ENCODE measurements around the gene PTGER2.
A peak's percentile ranks its signal among the peaks of the same experiment; 100 is the strongest.

The PTGER2 gene, protein sequence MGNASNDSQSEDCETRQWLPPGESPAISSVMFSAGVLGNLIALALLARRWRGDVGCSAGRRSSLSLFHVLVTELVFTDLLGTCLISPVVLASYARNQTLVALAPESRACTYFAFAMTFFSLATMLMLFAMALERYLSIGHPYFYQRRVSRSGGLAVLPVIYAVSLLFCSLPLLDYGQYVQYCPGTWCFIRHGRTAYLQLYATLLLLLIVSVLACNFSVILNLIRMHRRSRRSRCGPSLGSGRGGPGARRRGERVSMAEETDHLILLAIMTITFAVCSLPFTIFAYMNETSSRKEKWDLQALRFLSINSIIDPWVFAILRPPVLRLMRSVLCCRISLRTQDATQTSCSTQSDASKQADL

DNA sequence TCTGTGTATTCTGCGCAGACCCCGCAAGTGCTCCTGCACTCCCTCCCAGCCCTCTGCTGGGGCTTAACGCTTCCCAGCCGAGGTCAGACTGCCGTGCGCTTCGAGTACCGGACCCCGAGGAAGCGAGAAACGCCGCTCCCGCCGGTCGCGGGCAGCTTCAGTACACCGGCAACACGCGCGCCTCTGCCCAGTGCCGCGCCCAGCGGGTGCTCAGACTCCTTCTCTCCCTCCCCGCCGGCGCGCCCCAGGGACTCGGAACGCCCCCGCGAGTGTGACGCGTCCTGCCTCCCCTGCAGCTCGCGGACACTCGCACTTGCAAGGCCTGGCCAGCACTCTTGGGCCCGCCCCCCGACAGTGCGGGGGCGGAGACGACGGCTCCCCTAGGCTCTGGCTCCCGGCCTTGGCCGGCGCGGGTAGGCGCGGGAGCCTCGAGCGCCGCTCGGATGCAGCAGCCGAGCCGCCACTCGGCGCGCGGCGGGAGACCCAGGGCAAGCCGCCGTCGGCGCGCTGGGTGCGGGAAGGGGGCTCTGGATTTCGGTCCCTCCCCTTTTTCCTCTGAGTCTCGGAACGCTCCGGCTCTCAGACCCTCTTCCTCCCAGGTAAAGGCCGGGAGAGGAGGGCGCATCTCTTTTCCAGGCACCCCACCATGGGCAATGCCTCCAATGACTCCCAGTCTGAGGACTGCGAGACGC lies at the start of gene PTGER2:
TSS of gene PTGER2 (plus strand) at position 410 of the 692 bp plus-strand sequence. CDS start at position 647, 237 bp downstream.
- DNase-seq (ENCODE audit: low read depth), result peak; percentile 73

DNA sequence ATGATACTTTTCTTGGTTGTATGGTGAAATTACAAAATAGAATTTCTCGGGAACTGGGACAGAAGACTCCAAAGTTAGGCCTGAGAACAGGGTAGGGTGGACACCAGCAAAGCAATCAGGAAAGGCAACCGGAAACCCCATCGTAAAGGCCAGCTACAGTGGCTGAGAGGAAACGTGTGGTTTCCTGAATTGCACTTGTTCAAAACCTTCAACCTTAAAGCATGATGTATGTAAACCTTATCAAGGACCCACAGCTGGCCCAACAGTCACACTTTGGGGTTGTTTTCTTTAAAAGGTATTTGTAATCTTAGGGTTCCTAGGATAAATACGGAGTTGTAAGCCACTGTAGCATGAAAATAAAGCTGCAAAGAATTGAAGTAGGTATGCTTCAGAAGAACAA lies 48.9 kb upstream of the PTGER2 start:
- no peak for DNase-seq (ENCODE audit: low read depth)

DNA sequence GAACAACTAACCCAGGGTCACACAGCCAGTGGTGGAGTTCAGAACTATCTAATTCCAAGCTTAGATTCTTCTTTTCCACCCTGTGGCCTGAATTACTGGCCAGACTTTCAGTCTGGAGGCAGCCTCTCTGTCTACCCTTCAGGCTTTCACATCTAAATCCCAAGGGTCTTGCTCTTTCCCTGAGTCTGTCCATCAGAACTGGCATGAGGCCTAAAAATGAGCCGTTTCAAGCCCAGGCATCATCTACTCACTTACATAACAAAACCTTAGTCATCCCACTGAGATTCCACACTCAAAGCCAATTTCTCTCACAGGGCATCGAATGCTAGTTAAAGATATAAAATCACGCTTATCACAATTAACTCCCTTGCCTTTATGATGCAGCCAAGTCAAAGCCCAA lies 47.9 kb upstream of the PTGER2 start:
- no peak for DNase-seq (ENCODE audit: low read depth)

DNA sequence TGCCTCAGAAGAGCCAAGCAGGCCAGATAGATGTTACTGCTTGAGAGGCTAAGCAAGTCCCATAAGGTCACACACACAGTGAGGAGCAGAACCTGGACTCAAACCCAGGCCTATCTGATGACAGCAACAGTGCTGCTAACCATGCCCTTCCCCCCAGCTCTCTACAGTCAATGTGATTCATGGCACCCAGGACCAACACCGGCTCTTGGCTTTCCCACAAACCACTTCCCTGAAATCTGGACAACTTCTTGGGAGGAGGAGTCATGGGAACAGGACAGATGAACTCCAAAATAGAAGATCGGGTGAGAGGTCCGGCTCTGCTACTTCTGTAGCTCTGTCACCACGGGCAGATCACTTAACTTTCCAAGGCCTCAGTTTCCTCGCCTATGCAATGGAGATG lies 47.3 kb upstream of the PTGER2 start:
- no peak for DNase-seq (ENCODE audit: low read depth)

DNA sequence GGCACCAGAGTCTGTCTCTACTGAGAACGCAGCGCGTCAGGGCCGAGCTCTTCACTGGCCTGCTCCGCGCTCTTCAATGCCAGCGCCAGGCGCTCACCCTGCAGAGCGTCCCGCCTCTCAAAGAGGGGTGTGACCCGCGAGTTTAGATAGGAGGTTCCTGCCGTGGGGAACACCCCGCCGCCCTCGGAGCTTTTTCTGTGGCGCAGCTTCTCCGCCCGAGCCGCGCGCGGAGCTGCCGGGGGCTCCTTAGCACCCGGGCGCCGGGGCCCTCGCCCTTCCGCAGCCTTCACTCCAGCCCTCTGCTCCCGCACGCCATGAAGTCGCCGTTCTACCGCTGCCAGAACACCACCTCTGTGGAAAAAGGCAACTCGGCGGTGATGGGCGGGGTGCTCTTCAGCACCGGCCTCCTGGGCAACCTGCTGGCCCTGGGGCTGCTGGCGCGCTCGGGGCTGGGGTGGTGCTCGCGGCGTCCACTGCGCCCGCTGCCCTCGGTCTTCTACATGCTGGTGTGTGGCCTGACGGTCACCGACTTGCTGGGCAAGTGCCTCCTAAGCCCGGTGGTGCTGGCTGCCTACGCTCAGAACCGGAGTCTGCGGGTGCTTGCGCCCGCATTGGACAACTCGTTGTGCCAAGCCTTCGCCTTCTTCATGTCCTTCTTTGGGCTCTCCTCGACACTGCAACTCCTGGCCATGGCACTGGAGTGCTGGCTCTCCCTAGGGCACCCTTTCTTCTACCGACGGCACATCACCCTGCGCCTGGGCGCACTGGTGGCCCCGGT lies 46.4 kb upstream of the PTGER2 start, which contains the start of gene PTGDR:
TSS of gene PTGDR (plus strand) at position 198 of the 778 bp plus-strand sequence. CDS start at position 315, 117 bp downstream.
- peak; percentile 19 for DNase-seq (ENCODE audit: low read depth)

DNA sequence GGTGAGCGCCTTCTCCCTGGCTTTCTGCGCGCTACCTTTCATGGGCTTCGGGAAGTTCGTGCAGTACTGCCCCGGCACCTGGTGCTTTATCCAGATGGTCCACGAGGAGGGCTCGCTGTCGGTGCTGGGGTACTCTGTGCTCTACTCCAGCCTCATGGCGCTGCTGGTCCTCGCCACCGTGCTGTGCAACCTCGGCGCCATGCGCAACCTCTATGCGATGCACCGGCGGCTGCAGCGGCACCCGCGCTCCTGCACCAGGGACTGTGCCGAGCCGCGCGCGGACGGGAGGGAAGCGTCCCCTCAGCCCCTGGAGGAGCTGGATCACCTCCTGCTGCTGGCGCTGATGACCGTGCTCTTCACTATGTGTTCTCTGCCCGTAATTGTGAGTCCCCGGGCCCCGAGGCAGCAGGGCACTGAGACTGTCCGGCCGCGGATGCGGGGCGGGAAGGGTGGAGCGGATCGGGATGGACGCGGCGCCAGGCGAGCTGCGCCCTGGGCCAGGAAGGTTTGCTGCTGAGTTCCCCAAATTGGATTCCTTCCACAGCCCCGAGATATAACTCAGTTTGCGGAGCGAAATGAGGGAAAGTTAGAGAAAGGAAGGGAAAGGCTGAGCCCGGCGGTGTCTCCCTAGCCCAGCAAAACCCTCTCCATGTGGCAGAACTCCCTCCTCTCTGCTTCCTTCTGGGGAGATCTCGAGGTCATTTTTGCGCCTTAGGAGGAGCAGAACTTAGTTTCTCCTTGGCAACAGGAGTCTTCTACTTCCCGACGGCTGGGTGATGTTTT lies 45.6 kb upstream of the PTGER2 start:
- no peak for DNase-seq (ENCODE audit: low read depth)

DNA sequence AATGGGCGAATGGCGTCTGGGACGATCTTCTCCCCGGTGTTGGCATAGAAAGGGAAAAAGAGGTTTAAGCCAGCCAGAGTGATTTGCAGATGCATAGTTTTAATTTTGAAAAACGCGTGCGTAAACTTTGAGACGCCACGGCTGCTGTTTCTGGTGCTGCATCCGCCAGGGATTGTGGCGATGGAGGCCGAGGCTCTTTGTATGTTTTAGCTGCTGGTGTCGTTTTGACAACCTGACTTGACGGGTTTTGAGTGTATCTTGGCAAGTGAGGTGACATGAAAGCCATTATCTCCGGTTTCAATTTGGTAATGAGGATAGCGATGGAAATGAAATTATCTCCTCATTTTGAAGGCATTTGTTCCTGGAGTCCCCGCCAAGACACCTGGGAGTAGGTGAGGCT lies 45.0 kb upstream of the PTGER2 start:
- DNase-seq (ENCODE audit: low read depth), result no peak

DNA sequence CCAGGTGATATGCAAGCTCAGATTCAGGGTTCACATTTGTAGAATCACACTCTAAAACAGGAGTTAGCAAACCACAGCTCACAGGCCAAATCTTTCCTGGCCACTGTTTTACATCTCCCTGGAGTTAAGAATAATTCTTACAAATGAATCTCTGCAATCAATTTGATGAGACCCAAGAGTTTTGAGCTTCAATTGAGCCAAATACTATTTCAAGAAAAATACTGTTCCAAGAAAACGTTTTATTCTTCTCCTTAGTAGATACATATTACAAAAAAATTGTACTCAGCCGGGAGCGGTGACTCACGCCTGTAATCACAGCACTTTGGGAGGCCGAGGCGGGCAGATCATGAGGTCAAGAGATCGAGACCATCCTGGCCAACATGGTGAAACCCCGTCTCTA lies 44.1 kb upstream of the PTGER2 start:
- DNase-seq (ENCODE audit: low read depth), result no peak

DNA sequence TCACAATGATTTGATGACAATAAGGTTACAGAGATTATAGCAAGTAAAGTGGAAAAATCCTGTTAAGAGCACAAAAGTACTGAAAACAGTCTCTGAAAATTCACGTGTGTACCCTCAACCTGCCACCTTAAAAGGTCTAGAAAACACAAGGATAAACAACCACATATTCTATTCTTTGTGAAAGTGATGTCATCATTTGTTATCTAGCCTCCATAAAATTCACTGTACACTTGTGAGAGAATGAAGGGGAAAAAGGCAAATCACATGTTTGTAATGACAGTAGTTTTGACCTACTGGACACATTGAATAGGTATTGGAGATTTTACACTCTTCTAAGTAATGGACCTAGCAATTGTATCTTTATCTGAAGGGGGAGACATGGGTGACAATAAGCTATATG lies 42.6 kb upstream of the PTGER2 start:
- no peak for DNase-seq (ENCODE audit: low read depth)

DNA sequence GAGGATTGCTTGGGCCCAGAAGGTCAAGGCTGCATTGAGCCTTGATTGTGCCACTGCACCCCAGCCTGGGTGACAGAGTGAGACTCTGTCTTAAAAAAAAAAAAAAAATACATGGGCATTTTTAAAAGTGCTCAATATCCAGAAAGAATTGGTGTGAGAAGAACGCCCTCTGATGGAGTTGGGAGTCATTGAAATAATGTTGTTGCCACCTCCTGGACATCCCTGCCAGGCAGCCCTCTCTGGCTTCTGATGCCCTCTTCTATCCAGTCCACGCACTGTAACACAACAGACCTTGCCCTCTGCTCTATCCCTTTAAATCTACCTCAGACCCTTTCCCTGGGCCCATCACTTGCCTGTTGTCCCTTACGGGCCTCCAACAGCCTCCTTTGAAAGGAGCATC lies 41.7 kb upstream of the PTGER2 start:
- DNase-seq (ENCODE audit: low read depth), result no peak

DNA sequence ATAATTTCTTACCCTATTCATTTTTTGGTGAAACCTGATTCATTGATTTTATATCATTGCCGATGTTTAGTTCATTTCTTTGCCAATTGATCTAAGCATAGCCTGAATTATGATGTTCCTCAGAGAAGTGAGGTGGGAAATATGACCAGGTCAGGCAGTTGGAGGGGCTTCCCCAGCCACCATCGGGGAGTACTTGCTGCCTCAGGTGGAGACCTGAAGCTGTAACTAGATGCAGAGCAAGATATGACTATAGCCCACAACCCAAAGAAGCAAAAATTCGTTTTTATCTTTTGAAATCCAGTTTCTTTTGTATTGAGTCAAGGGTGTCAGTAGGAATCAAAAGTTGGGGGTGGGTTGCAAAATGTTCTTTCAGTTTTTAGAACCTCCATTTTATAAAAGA lies 38.7 kb upstream of the PTGER2 start:
- DNase-seq (ENCODE audit: low read depth), result no peak

DNA sequence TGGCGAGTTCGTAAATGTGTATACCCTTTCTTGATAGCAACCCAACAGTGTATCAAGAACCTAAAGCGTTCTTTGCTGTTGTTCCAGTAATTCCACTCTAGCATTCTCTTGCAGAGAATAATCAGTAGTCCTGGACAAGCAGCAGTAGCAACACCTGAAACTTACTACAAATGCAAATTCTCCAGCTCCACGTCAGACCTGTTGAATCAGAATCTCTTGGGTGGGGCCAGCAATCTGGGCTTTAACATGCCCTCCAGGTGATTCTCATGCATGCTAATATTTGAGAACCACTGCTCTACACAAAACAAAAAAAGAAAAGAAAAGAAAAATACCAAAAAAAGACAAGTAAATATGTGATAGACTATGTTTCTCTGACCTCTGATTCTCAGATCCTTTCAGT lies 36.6 kb upstream of the PTGER2 start:
- no peak for DNase-seq (ENCODE audit: low read depth)

DNA sequence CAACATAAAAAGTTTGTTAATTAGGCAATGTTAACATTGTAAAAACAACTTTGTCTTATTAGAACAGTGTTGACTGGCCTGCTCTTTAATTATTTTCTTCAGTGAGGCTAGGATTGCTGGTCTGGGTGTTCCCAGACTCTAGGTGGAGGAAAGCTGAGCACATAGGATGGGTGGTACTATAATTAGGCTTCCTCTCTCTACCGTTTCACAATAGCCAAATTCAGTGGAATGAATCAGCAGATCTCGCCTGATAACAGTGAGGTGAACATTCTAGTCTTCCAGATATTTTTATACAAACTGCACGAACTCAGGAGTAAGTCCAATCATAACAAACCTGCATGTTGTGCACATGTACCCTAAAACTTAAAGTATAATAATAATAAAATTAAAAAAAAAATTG lies 34.7 kb upstream of the PTGER2 start:
- DNase-seq (ENCODE audit: low read depth), result no peak

DNA sequence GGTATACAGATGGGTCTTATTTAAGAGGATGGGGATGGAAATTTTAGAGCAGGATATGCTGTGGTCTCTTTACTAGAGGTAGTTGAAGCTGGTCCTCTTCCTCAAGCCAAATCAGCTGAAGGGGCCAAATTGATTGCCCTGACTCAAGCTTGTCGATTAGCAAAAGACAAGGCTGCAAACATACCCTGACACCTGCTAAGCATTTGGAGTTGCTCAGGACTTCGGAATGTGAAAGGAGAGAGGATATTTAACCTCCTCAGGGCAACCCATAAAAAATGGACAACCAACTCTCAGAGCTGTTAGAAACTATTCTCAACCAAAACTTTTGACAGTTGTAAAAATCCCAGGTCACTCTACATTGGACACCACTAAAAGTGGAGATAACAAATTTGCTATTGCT lies 31.0 kb upstream of the PTGER2 start:
- DNase-seq (ENCODE audit: low read depth), result no peak

DNA sequence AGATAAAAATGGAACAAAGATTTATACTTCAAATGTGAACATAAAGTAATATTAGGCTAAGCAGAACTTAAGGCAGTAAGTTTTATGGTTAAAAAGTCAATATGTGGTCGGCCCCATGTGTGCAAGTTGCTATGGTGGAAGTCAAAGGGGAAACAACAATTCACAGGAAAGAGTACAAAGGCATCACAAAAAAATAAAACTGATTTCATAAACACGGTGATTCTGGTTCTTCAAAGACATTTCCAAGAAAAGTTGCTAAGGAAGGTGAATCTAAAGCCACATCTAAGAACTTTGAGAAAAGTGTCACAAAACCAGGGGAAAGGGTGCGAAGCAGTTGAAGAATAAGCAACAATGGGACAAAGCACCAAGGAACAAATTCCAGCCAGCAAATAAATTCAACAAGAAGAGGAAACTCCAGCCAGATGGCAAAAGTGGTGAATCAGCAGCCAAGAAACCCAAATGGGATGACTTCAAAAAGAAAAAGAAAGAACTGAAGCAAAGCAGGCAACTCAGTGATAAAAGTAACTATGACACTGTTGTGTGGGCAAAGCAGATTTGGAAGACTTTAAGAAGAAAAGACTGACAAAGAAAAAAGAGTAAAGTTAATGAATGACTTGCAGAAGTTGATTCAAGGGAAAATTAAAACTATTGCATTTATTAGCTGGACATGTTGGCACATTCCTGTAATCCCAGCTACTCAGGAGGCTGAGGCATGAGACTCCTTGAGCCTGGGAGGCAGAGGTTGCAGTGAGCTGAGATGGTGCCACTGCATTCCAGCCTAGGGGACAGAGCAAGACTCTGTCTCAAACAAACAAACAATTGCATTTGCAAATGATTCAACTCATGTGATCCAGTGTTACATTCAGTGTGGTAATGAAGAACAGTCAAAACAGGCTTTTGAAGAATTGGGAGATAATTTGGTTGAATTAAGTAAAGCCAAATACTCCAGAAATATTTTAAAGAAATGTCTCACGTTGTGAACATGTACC lies 27.2 kb upstream of the PTGER2 start:
- no peak for DNase-seq (ENCODE audit: low read depth)

DNA sequence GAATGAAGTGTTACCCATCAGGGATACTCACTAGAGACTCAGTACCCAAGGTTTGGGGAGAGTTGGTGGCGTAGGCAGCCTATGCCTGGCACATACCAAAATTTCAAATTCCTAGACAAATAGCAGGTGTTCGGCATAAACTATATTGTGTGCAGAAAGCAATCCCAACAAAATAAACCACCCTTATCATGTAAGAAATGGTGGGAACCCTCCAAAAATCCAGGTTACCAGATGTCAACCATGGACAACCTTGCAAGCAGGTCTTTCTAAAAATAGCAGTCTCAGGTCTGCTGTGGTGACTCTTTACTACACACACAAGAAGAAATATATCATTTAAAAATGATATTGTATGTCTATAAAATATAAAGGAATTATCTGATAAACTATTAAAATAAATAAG lies 17.7 kb upstream of the PTGER2 start:
- no peak for DNase-seq (ENCODE audit: low read depth)

DNA sequence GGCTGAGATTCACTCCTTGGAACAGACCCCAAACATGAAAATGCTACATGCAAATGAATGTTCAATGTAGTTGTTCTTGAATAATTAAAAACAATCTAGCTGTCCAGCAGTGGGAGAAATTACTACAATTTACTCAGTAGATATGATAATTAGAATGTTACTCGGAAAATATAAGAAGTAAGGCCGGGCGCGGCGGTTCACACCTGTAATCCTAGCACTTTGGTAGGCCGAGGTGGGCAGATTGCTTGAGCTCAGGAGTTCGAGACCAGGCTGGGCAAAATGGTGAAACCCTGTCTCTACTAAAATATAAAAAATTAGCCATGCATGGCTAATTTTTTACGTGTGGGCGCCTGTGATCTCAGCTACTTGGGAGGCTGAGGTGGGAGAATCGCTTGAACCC lies 15.3 kb upstream of the PTGER2 start:
- DNase-seq (ENCODE audit: low read depth), result no peak

DNA sequence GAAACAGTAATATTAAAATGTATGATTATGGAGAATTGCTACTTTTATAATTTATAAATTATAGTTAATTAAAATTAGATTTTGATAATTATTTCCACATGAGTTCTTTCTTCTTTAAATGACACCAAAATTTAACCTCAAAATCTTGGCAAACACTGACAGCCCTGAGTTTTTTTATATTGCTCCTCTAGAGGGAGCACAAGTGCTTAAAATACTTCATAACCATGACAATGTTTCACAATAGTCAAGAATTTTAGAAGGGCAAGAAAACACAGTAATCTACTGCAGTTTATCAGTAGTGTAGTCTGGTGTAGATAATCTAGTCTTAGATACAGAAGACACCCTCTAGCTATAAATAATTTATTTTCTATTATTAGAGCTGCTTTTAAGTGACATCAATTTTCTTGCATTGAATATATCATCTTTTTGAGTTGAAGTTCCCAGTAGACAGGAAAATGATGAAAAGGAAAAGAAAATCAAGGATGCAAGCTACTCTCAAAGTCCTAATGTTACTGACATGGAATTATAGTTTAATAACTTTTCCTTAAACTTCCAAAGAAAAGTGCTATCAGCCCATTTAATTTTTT lies 14.3 kb upstream of the PTGER2 start:
- no peak for DNase-seq (ENCODE audit: low read depth)

DNA sequence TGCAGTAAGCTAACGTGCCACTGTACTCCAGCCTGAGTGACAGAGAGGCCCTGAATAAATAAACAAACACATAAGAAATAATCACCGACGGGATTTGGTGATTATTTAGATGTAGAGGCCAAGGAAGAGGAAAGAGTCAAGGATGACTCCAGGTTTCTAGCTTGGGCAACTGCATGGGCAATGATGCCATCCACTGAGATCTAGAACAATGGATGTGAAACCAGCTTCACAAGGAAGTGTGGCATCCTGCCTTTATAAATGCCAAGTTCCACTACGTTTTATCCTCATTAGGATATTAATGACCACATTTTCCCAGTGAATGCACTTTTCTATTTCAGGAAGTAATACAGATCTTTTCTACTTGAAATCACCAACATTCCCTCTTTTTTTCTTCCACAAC lies 10.9 kb upstream of the PTGER2 start:
- no peak for DNase-seq (ENCODE audit: low read depth)

DNA sequence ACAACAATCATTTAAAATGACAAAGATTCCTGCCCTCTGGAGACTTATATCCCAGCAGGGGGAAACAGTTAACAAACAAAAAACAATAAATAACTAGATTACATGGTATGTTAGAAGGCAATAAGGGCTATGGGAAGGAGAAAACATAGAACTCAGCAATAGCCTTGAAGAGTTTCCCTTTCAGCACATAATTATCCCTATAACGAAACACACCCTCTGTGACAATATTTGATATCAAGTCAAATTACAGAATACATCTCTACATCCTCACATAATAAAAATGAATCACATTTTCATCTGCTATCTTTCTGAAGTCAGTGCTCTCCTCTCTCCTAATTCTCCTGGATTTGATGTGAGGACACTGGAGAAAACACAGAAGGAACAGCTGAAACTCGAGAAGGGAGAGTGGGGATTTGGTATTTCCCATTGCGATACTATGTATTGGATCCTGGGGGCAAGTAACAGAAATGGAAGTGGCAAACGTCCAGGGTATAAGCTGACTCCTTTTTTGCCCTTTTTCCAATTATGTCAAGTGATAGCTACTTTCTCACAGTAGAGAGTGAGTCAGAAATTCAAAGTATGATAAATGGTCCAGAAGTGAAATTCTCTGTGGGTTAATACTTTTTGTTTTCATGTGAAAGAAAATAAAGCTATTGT lies 9.7 kb upstream of the PTGER2 start:
- DNase-seq (ENCODE audit: low read depth), result no peak

Measured in activated T-helper 1 cell treated with Interleukin-2 at 50 U/mL for 16 hours (primary cell).